GM23338 (cell line): Measurements from ENCODE around the gene SNTB2. TPM values are rescaled to one million over a fixed set of nuclear protein-coding genes. Genes with fewer than 3 reads are reported as not detected.

Experiments used
- ATAC-seq: fragments of 200-7000 bp; cut with Tn5 transposase; 3 replicates; pipeline ENCODE4 v1.9.1; 2020
- DNase-seq: peaks from one replicate; pipeline ENCODE4 v3.0.0-alpha.2; 2015; ENCODE audit warnings: low spot score
- H2AFZ ChIP-seq: fragments of 200-600 bp; sonication (generic); 2 replicates; pipeline ENCODE4 v1.8.0; 2016; ENCODE audit warnings: antibody characterized with exemption, mild to moderate bottlenecking, moderate library complexity
- H3F3A ChIP-seq: fragments of 200-600 bp; sonication (generic); replicated peaks from 2 replicates; pipeline ENCODE4 v1.8.0; 2017; ENCODE audit warnings: antibody characterized with exemption, mixed run types, low read depth
- H3K27ac ChIP-seq: fragments of 200-600 bp; sonication (generic); 2 replicates; pipeline ENCODE4 v1.6.1; 2016; ENCODE audit warnings: low read depth
- H3K27me3 ChIP-seq: fragments of 200-600 bp; sonication (generic); 2 replicates; pipeline ENCODE4 v1.8.0; 2016; ENCODE audit warnings: mild to moderate bottlenecking, mixed run types, moderate library complexity; ENCODE audit not compliant: insufficient read depth
- H3K36me3 ChIP-seq: fragments of 200-600 bp; sonication (generic); 2 replicates; pipeline ENCODE4 v1.8.0; 2016; ENCODE audit warnings: mild to moderate bottlenecking; ENCODE audit not compliant: insufficient read depth
- H3K4me1 ChIP-seq: fragments of 200-600 bp; sonication (generic); 2 replicates; pipeline ENCODE4 v1.8.0; 2016; ENCODE audit warnings: mild to moderate bottlenecking, moderate library complexity; ENCODE audit not compliant: insufficient read depth
- H3K4me2 ChIP-seq: fragments of 200-600 bp; sonication (generic); 2 replicates; pipeline ENCODE4 v1.7.1; 2017; ENCODE audit warnings: mixed run types
- H3K4me3 ChIP-seq: fragments of 200-600 bp; sonication (generic); 2 replicates; pipeline ENCODE4 v1.6.1; 2016; ENCODE audit warnings: mixed run types
- H3K79me2 ChIP-seq: fragments of 200-600 bp; sonication (generic); replicated peaks from 2 replicates; pipeline ENCODE4 v1.8.0; 2017; ENCODE audit warnings: mild to moderate bottlenecking; ENCODE audit not compliant: insufficient read depth
- H3K9me2 ChIP-seq: fragments of 200-600 bp; sonication (generic); 2 replicates; pipeline ENCODE4 v1.8.0; 2017; ENCODE audit not compliant: insufficient read depth
- H4K20me1 ChIP-seq: fragments of 200-600 bp; sonication (generic); replicated peaks from 2 replicates; pipeline ENCODE4 v1.8.0; 2017; ENCODE audit warnings: mild to moderate bottlenecking; ENCODE audit not compliant: insufficient read depth
- H3K27ac Mint-ChIP-seq: 2 replicates; pipeline ENCODE4 v1.8.0; 2020; ENCODE audit warnings: inconsistent platforms, mild to moderate bottlenecking, moderate library complexity, mixed read lengths
- H3K27me3 Mint-ChIP-seq: 3 replicates; pipeline ENCODE4 v1.8.0; 2022; ENCODE audit warnings: low read depth, mild to moderate bottlenecking, moderate library complexity, mixed read lengths, inconsistent platforms; ENCODE audit not compliant: insufficient read depth, poor library complexity
- H3K36me3 Mint-ChIP-seq: 3 replicates; pipeline ENCODE4 v1.8.0; 2021; ENCODE audit warnings: low read depth, mild to moderate bottlenecking, inconsistent platforms, moderate library complexity, mixed read lengths
- H3K4me1 Mint-ChIP-seq: 3 replicates; pipeline ENCODE4 v1.8.0; 2020; ENCODE audit warnings: mild to moderate bottlenecking, inconsistent platforms, mixed read lengths
- H3K4me3 Mint-ChIP-seq: 3 replicates; pipeline ENCODE4 v1.8.0; 2021; ENCODE audit warnings: moderate library complexity, mild to moderate bottlenecking, inconsistent platforms, mixed read lengths
- H3K9me3 Mint-ChIP-seq: 3 replicates; pipeline ENCODE4 v1.8.0; 2020; ENCODE audit warnings: moderate library complexity, mild to moderate bottlenecking, inconsistent platforms, mixed read lengths
- CREB1 ChIP-seq: fragments of 250-450 bp; sonication (Bioruptor Pico); IDR thresholded peaks from 2 replicates; pipeline ENCODE4 v1.5.0; 2020; ENCODE audit warnings: low read depth, mild to moderate bottlenecking, moderate library complexity
- EZH2 ChIP-seq: fragments of 200-600 bp; sonication (generic); IDR thresholded peaks from one replicate; pipeline ENCODE4 v1.8.0; 2017; ENCODE audit warnings: antibody characterized with exemption, mild to moderate bottlenecking, low read depth; ENCODE audit not compliant: unreplicated experiment
- EZH2phosphoT487 ChIP-seq: fragments of 200-600 bp; sonication (generic); IDR thresholded peaks from one replicate; pipeline ENCODE4 v1.8.1; 2018; ENCODE audit warnings: antibody characterized with exemption; ENCODE audit not compliant: unreplicated experiment
- JUNB ChIP-seq: IDR thresholded peaks from one replicate; pipeline ENCODE4 v1.6.1; 2016; ENCODE audit warnings: antibody characterized with exemption; ENCODE audit not compliant: unreplicated experiment
- NANOG ChIP-seq: IDR thresholded peaks from 2 replicates; pipeline ENCODE4 v1.6.1; 2016; ENCODE audit warnings: antibody characterized with exemption, borderline replicate concordance
- POLR2AphosphoS5 ChIP-seq: IDR thresholded peaks from 2 replicates; pipeline ENCODE4 v1.6.1; 2016; ENCODE audit warnings: antibody characterized with exemption, low read depth
- STAT1 ChIP-seq: IDR thresholded peaks from one replicate; pipeline ENCODE4 v1.6.1; 2016; ENCODE audit warnings: antibody characterized with exemption; ENCODE audit not compliant: unreplicated experiment
- ZNF114 ChIP-seq: fragments of 250-450 bp; sonication (Bioruptor Pico); IDR thresholded peaks from 2 replicates; pipeline ENCODE4 v1.5.0; 2020; ENCODE audit warnings: mild to moderate bottlenecking, moderate library complexity
- ZNF331 ChIP-seq: fragments of 250-450 bp; sonication (Bioruptor Pico); IDR thresholded peaks from 2 replicates; pipeline ENCODE4 v1.5.0; 2020; ENCODE audit warnings: low read depth, mild to moderate bottlenecking, moderate library complexity
- polyA plus RNA-seq: library from polyadenylated mRNA; unstranded; fragments of >200 nt; fragmentation: Nextera tagmentation; extraction: Ambion mirVana; gene quantifications from 2 replicates; pipeline ENCODE4 v1.2.1, GENCODE V29; 2016
- total RNA-seq: library from RNA; depleted of rRNA; stranded (reverse); fragments of >200 nt; shearing (Covaris generic); gene quantifications from 2 replicates; pipeline ENCODE4 v1.2.3, GENCODE V29; 2014
- TF ChIP-seq, protein P1 (sequence below): IDR thresholded peaks from 2 replicates; pipeline ENCODE4 v1.6.1; 2016; ENCODE audit warnings: antibody characterized with exemption
- TF ChIP-seq, protein P2 (sequence below), 2 experiments: fragments of 200-600 bp in 1 of 2; sonication (generic) in 1 of 2; conservative IDR thresholded peaks; 2 replicates each; pipeline versions ENCODE4 v1.5.1 to v1.6.1; 2016 to 2017; ENCODE audit warnings: antibody characterized with exemption in 2 of 2, low read depth in 2 of 2, mild to moderate bottlenecking in 2 of 2, moderate library complexity in 1 of 2
- TF ChIP-seq, protein P3 (sequence below): fragments of 250-450 bp; sonication (Bioruptor Pico); IDR thresholded peaks from 2 replicates; pipeline ENCODE4 v1.5.0; 2020; ENCODE audit warnings: mild to moderate bottlenecking, moderate library complexity
- TF ChIP-seq, protein P4 (sequence below): IDR thresholded peaks from one replicate; pipeline ENCODE4 v1.6.1; 2018; ENCODE audit warnings: antibody characterized with exemption; ENCODE audit not compliant: unreplicated experiment

Gene SNTB2
- total and polyA plus RNA-seq, 2 experiments from 2014 or later, result 4.8 to 42.7 TPM

DNA sequence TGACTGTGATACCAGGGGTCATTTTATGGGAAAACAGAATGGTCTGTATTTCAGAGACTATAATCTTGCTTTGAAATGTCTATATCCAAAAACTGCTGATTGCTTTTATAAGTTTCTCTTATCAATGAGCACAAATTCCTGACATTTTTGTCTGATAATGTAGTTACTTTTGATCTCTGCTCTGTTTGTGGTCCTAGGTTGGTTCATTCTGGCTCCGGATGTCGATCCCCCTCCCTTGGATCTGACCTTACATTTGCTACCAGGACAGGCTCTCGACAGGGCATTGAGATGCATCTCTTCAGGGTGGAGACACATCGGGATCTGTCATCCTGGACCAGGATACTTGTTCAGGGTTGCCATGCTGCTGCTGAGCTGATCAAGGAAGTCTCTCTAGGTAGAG, 96.9 kb downstream of the SNTB2 start:
- Histone ChIP-seq H2AFZ (no peak overlapping the region), H3K36me3 (no peaks in the 10 kb centered on the region), H3K4me2 (no peak overlapping the region), H3F3A (0 out of 2 replicates have a peak, but pooled peaks cover 8% of the 10 kb centered on the region), H3K9me2 (no peaks in the 10 kb centered on the region), H3K79me2 (no peaks in the 10 kb centered on the region), H3K27ac (0 out of 2 replicates have a peak overlapping the region, but pooled peaks have one; percentile 16), H4K20me1 (peaks cover 6% of the 10 kb centered on the region; the same call in 1 of the 2 replicates), H3K4me3 (no peak overlapping the region), H3K27me3 (no peaks in the 10 kb centered on the region), H3K4me1 (no peaks in the 10 kb centered on the region)
- peaks cover 2% of the 10 kb centered on the region for H3K27me3 Mint-ChIP-seq
- no peak for DNase-seq
- no peaks in the 10 kb centered on the region for H3K9me3 Mint-ChIP-seq
- no peaks in the 10 kb centered on the region for H3K4me1 Mint-ChIP-seq
- TF ChIP-seq, protein P1, sequence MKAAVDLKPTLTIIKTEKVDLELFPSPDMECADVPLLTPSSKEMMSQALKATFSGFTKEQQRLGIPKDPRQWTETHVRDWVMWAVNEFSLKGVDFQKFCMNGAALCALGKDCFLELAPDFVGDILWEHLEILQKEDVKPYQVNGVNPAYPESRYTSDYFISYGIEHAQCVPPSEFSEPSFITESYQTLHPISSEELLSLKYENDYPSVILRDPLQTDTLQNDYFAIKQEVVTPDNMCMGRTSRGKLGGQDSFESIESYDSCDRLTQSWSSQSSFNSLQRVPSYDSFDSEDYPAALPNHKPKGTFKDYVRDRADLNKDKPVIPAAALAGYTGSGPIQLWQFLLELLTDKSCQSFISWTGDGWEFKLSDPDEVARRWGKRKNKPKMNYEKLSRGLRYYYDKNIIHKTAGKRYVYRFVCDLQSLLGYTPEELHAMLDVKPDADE, result no peak
- TF ChIP-seq STAT1, result no peak
- no peak for TF ChIP-seq POLR2AphosphoS5
- TF ChIP-seq, protein P2, sequence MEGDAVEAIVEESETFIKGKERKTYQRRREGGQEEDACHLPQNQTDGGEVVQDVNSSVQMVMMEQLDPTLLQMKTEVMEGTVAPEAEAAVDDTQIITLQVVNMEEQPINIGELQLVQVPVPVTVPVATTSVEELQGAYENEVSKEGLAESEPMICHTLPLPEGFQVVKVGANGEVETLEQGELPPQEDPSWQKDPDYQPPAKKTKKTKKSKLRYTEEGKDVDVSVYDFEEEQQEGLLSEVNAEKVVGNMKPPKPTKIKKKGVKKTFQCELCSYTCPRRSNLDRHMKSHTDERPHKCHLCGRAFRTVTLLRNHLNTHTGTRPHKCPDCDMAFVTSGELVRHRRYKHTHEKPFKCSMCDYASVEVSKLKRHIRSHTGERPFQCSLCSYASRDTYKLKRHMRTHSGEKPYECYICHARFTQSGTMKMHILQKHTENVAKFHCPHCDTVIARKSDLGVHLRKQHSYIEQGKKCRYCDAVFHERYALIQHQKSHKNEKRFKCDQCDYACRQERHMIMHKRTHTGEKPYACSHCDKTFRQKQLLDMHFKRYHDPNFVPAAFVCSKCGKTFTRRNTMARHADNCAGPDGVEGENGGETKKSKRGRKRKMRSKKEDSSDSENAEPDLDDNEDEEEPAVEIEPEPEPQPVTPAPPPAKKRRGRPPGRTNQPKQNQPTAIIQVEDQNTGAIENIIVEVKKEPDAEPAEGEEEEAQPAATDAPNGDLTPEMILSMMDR (conservative IDR thresholded peaks at IDR 0.05; ENCODE audit: low read depth in 2 of 2), result no peak
- no peak for TF ChIP-seq CREB1
- TF ChIP-seq, protein P3, sequence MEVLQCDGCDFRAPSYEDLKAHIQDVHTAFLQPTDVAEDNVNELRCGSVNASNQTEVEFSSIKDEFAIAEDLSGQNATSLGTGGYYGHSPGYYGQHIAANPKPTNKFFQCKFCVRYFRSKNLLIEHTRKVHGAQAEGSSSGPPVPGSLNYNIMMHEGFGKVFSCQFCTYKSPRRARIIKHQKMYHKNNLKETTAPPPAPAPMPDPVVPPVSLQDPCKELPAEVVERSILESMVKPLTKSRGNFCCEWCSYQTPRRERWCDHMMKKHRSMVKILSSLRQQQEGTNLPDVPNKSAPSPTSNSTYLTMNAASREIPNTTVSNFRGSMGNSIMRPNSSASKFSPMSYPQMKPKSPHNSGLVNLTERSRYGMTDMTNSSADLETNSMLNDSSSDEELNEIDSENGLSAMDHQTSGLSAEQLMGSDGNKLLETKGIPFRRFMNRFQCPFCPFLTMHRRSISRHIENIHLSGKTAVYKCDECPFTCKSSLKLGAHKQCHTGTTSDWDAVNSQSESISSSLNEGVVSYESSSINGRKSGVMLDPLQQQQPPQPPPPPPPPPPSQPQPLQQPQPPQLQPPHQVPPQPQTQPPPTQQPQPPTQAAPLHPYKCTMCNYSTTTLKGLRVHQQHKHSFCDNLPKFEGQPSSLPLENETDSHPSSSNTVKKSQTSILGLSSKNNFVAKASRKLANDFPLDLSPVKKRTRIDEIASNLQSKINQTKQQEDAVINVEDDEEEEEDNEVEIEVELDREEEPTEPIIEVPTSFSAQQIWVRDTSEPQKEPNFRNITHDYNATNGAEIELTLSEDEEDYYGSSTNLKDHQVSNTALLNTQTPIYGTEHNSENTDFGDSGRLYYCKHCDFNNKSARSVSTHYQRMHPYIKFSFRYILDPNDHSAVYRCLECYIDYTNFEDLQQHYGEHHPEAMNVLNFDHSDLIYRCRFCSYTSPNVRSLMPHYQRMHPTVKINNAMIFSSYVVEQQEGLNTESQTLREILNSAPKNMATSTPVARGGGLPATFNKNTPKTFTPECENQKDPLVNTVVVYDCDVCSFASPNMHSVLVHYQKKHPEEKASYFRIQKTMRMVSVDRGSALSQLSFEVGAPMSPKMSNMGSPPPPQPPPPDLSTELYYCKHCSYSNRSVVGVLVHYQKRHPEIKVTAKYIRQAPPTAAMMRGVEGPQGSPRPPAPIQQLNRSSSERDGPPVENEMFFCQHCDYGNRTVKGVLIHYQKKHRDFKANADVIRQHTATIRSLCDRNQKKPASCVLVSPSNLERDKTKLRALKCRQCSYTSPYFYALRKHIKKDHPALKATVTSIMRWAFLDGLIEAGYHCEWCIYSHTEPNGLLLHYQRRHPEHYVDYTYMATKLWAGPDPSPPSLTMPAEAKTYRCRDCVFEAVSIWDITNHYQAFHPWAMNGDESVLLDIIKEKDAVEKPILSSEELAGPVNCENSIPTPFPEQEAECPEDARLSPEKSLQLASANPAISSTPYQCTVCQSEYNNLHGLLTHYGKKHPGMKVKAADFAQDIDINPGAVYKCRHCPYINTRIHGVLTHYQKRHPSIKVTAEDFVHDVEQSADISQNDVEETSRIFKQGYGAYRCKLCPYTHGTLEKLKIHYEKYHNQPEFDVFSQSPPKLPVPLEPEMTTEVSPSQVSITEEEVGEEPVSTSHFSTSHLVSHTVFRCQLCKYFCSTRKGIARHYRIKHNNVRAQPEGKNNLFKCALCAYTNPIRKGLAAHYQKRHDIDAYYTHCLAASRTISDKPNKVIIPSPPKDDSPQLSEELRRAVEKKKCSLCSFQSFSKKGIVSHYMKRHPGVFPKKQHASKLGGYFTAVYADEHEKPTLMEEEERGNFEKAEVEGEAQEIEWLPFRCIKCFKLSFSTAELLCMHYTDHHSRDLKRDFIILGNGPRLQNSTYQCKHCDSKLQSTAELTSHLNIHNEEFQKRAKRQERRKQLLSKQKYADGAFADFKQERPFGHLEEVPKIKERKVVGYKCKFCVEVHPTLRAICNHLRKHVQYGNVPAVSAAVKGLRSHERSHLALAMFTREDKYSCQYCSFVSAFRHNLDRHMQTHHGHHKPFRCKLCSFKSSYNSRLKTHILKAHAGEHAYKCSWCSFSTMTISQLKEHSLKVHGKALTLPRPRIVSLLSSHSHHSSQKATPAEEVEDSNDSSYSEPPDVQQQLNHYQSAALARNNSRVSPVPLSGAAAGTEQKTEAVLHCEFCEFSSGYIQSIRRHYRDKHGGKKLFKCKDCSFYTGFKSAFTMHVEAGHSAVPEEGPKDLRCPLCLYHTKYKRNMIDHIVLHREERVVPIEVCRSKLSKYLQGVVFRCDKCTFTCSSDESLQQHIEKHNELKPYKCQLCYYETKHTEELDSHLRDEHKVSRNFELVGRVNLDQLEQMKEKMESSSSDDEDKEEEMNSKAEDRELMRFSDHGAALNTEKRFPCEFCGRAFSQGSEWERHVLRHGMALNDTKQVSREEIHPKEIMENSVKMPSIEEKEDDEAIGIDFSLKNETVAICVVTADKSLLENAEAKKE, result no peak
- no peak for TF ChIP-seq EZH2
- no peak for TF ChIP-seq NANOG
- no peak for TF ChIP-seq EZH2phosphoT487
- TF ChIP-seq, protein P4, sequence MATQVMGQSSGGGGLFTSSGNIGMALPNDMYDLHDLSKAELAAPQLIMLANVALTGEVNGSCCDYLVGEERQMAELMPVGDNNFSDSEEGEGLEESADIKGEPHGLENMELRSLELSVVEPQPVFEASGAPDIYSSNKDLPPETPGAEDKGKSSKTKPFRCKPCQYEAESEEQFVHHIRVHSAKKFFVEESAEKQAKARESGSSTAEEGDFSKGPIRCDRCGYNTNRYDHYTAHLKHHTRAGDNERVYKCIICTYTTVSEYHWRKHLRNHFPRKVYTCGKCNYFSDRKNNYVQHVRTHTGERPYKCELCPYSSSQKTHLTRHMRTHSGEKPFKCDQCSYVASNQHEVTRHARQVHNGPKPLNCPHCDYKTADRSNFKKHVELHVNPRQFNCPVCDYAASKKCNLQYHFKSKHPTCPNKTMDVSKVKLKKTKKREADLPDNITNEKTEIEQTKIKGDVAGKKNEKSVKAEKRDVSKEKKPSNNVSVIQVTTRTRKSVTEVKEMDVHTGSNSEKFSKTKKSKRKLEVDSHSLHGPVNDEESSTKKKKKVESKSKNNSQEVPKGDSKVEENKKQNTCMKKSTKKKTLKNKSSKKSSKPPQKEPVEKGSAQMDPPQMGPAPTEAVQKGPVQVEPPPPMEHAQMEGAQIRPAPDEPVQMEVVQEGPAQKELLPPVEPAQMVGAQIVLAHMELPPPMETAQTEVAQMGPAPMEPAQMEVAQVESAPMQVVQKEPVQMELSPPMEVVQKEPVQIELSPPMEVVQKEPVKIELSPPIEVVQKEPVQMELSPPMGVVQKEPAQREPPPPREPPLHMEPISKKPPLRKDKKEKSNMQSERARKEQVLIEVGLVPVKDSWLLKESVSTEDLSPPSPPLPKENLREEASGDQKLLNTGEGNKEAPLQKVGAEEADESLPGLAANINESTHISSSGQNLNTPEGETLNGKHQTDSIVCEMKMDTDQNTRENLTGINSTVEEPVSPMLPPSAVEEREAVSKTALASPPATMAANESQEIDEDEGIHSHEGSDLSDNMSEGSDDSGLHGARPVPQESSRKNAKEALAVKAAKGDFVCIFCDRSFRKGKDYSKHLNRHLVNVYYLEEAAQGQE, result no peak
- no peak for TF ChIP-seq ZNF331
- TF ChIP-seq ZNF114, result no peak
- no peak for TF ChIP-seq JUNB
- peaks cover 7% of the 10 kb centered on the region; the same call in 1 of the 3 replicates for H3K36me3 Mint-ChIP-seq
- no peak for ATAC-seq
- H3K4me3 Mint-ChIP-seq, result no peak overlapping the region
- no peak overlapping the region for H3K27ac Mint-ChIP-seq
